Right lobe of liver (tissue), 4 donors: ENCODE measurements around the gene ERVW-1.

Experiments
- CTCF ChIP-seq, 4 donors: fragments of 200-600 bp in 3 of 4; fragments of 450-650 bp in 1 of 4; IDR thresholded peaks; one replicate each; pipeline versions ENCODE4 v1.5.1 to v1.8.0; 2016 to 2022; ENCODE audit warnings: antibody characterized with exemption in 4 of 4, mild to moderate bottlenecking in 2 of 4
- POLR2A ChIP-seq: fragments of 450-650 bp; IDR thresholded peaks from one replicate; pipeline ENCODE4 v1.6.1; 2017; ENCODE audit warnings: antibody characterized with exemption, mild to moderate bottlenecking
- donor health status: DM: no; HTN: no; CAD: no.
- donor health status: DM: no; HTN: no; CAD: no.
- donor health status: DM: no; HTN: yes; CAD: no.

DNA sequence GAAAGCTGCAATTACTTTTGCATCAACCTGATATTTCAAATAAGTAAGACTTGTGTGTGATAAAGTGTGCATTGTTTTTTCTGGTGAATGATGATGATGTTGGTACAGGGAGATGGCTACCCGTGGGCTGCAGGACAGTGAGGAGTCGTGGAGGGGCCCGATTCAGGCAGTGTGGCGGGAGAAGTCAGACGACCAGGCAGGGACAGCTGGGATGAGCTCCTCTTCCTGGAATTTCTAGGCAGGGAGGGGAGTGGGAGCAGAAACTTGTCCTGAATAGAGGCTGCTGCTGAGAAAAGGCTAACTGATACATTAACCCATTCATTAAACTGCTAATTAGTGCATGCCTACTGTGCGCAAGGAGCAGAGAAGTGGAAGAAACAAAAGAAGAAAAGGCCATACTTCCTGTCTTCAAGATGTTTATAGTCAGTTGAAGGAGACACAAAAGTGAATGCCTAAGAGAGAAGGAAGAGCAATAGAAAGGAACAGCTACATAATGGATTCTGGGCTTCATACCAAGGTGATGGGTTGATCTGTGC lies 39.7 kb downstream of the ERVW-1 start:
- TF ChIP-seq CTCF (IDR thresholded peaks at IDR 0.05) (no peak), POLR2A (no peak)
